Transverse colon (tissue), 4 donors: ENCODE data around the gene CEP70. TPM values are rescaled to one million over a fixed set of nuclear protein-coding genes. Genes with fewer than 3 reads are reported as not detected.

ENCODE experiments used
- DNase-seq: peaks from one replicate; pipeline ENCODE4 v3.0.0-alpha.2; 2019
- H3K27ac ChIP-seq, 4 donors: fragments of 200-600 bp; sonication (generic); 2 replicates each; pipeline ENCODE4 v1.5.1; 2016 to 2018; ENCODE audit warnings: inconsistent platforms in 4 of 4
- H3K27me3 ChIP-seq: fragments of 200-600 bp; sonication (generic); 2 replicates; pipeline ENCODE4 v1.5.1; 2017; ENCODE audit warnings: inconsistent platforms
- H3K36me3 ChIP-seq, 4 donors: fragments of 200-600 bp; sonication (generic); 2 replicates each; pipeline ENCODE4 v1.5.1; 2017 to 2019; ENCODE audit warnings: inconsistent platforms in 4 of 4
- H3K4me1 ChIP-seq, 4 donors: fragments of 200-600 bp; sonication (generic); 2 replicates each; pipeline ENCODE4 v1.5.1; 2017 to 2020; ENCODE audit warnings: inconsistent platforms in 4 of 4
- H3K4me3 ChIP-seq, 4 donors: fragments of 200-600 bp; sonication (generic); 1 replicate in 1 of 4; 2 replicates in 3 of 4; pipeline versions ENCODE4 v1.5.1 to v1.6.1; 2017 to 2019; ENCODE audit warnings: inconsistent platforms in 4 of 4
- H3K9me3 ChIP-seq, 2 donors: fragments of 200-600 bp; sonication (generic); 2 replicates each; pipeline ENCODE4 v1.5.1; 2017 to 2019; ENCODE audit warnings: inconsistent platforms in 2 of 2
- EP300 ChIP-seq: sonication (generic); formaldehyde crosslinking; IDR thresholded peaks from one replicate; pipeline ENCODE4 v1.6.1; 2017; ENCODE audit warnings: antibody characterized with exemption, low read depth
- POLR2A ChIP-seq: fragments of 450-650 bp; IDR thresholded peaks from one replicate; pipeline ENCODE4 v1.6.1; 2016; ENCODE audit warnings: antibody characterized with exemption, mild to moderate bottlenecking, moderate library complexity
- POLR2AphosphoS5 ChIP-seq, 3 donors: sonication (generic); formaldehyde crosslinking; IDR thresholded peaks; one replicate each; pipeline ENCODE4 v1.6.1; 2016; ENCODE audit warnings: antibody characterized with exemption in 3 of 3
- WGBS, 2 donors: methylation state at CpG; one replicate each; pipeline ENCODE4 v1.1.5; 2018; ENCODE audit warnings: low coverage in 1 of 2; 5-methylcytosine and 5-hydroxymethylcytosine counted together
- in situ Hi-C, 4 donors: fragments of 200-750 bp; cut with MboI; loops; one replicate each; pipeline versions ENCODE4 v1.15.0 to v1.15.1; 2017; ENCODE audit warnings: low sequenced_read_pairs in 3 of 4, low pct_ligation_motif_present in 1 of 4, low pct_unique_long_range_greater_than_20kb in 1 of 4
- intact Hi-C: fragments of 100-400 bp; cut with DNase I; formaldehyde crosslinking; loops from one replicate; pipeline ENCODE4 v1.15.1; 2023; ENCODE audit warnings: low total_unique reads
- total RNA-seq, 4 donors: library from RNA; depleted of rRNA; stranded (reverse); fragments of >200 nt; gene quantifications; one replicate each; pipeline ENCODE4 v1.1.0, GENCODE V29; 2016
- TF ChIP-seq, protein P1 (sequence below), 5 experiments: fragments of 200-600 bp in 3 of 5; fragments of 450-650 bp in 2 of 5; sonication (generic) in 3 of 5; IDR thresholded peaks; 1 replicate in 2 of 5; 2 replicates in 3 of 5; pipeline ENCODE4 v1.5.1; 2016 to 2017; ENCODE audit warnings: antibody characterized with exemption in 5 of 5, inconsistent platforms in 3 of 5, mild to moderate bottlenecking in 2 of 5, moderate library complexity in 1 of 5

The CEP70 gene
- total RNA-seq, 4 donors from 2014 or later, result 4.1 to 46.8 (median 22.6) TPM

DNA sequence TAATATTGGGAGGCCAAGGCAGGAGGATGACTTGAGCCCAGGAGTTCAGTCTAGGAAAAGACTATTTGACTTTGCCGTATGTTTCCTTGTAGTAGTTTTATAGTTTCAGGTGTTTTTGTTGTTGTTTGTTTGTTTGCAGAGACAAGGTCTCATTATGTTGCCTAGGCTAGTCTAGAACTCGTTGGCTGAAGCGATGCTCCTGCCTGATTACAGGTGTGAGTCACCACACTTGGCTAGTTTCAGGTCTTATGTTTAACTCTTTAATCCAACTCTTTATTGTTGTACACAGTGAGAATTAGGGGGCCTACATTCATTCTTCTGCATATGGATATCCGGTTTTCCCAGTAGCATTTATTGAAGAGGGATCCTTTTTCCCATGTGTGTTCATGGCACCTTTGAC lies 46.5 kb upstream of the CEP70 start:
- intact Hi-C loops, result no loop called here
- H3K4me3 ChIP-seq, result no peak overlapping the region
- TF ChIP-seq POLR2AphosphoS5 (IDR thresholded peaks at IDR 0.05) (no peak), POLR2A (no peak), EP300 (no peak)
- TF ChIP-seq, protein P1, sequence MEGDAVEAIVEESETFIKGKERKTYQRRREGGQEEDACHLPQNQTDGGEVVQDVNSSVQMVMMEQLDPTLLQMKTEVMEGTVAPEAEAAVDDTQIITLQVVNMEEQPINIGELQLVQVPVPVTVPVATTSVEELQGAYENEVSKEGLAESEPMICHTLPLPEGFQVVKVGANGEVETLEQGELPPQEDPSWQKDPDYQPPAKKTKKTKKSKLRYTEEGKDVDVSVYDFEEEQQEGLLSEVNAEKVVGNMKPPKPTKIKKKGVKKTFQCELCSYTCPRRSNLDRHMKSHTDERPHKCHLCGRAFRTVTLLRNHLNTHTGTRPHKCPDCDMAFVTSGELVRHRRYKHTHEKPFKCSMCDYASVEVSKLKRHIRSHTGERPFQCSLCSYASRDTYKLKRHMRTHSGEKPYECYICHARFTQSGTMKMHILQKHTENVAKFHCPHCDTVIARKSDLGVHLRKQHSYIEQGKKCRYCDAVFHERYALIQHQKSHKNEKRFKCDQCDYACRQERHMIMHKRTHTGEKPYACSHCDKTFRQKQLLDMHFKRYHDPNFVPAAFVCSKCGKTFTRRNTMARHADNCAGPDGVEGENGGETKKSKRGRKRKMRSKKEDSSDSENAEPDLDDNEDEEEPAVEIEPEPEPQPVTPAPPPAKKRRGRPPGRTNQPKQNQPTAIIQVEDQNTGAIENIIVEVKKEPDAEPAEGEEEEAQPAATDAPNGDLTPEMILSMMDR (IDR thresholded peaks at IDR 0.05), result no peak
- no peaks in the 10 kb centered on the region for H3K36me3 ChIP-seq
- H3K27me3 ChIP-seq, result no peaks in the 10 kb centered on the region
- no peak for DNase-seq
- H3K27ac ChIP-seq, result no peak overlapping the region
- 60 to 69% methylated on average over 3 to 4 of the region's 4 CpGs for WGBS, 2 donors
- H3K9me3 ChIP-seq, result peaks cover 21 to 26% of the 10 kb centered on the region in 2 donors
- in situ Hi-C loops, result no loop called here
- H3K4me1 ChIP-seq, result no peaks in the 10 kb centered on the region

DNA sequence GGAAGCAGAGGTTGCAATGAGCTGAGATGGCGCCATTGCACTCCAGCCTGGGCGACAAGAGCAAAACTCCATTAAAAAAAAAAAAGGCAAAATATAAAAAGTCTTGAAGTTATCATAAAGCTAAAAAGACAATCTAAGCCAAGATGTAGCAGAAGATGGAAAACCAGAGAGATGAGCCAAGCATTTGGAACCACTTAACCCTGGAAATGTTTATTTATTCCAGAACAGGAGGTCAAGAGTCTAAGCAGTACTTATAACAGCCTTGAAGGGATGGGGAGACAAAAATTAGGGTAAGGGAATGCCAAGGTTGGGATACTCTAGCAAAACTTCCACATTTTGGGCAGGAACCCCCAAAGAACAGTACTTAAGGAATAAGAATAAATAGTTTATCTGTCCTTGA lies 44.6 kb upstream of the CEP70 start:
- WGBS, 2 donors, result 67% methylated on average over 2 of the region's 2 CpGs; no CpG with 5 or more reads in 1 of the 2 donors
- intact Hi-C loops, result no loop called here

DNA sequence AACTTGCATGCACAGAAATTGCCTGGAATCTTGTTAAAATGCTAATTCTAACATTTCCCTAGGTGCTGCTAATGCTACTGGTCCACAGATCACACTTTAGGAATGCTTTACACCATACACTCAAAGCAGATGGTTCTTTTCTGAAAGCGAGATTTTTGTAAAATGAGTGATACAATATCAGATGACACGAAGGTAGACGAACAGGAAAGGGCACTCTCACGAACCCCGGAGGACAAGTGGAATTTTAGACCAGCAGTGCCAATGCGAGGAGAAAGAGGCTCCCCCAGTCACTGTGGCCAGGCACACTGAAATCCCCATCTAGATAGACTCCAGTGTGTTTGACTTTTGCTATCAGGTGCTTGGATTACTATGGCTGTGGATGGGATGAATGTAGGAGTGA lies 35.5 kb upstream of the CEP70 start:
- H3K27me3 ChIP-seq, result no peaks in the 10 kb centered on the region
- WGBS, 2 donors, result 87% methylated on average over 6 of the region's 6 CpGs
- intact Hi-C loops (no loop called here), in situ Hi-C loops (no loop called here)
- DNase-seq, result no peak
- H3K4me1 ChIP-seq, result no peaks in the 10 kb centered on the region
- no peak overlapping the region for H3K27ac ChIP-seq
- no peaks in the 10 kb centered on the region for H3K36me3 ChIP-seq
- TF ChIP-seq POLR2AphosphoS5 (IDR thresholded peaks at IDR 0.05) (no peak), POLR2A (no peak), EP300 (no peak)
- TF ChIP-seq, protein P1 (IDR thresholded peaks at IDR 0.05), result no peak
- no peak overlapping the region for H3K4me3 ChIP-seq
- no peaks in the 10 kb centered on the region for H3K9me3 ChIP-seq

More for the DNA sequence above, 44.6 kb upstream of the CEP70 start:
- DNase-seq, result no peak
- Histone ChIP-seq H3K36me3 (no peaks in the 10 kb centered on the region), H3K9me3 (peaks cover 8 to 15% of the 10 kb centered on the region in 2 donors), H3K27me3 (no peaks in the 10 kb centered on the region), H3K27ac (no peak overlapping the region), H3K4me3 (no peak overlapping the region), H3K4me1 (no peaks in the 10 kb centered on the region)
- TF ChIP-seq, protein P1 (IDR thresholded peaks at IDR 0.05), result no peak
- no peak for TF ChIP-seq POLR2A
- no peak for TF ChIP-seq EP300
- no peak for TF ChIP-seq POLR2AphosphoS5 (IDR thresholded peaks at IDR 0.05)
- in situ Hi-C loops, result no loop called here

DNA sequence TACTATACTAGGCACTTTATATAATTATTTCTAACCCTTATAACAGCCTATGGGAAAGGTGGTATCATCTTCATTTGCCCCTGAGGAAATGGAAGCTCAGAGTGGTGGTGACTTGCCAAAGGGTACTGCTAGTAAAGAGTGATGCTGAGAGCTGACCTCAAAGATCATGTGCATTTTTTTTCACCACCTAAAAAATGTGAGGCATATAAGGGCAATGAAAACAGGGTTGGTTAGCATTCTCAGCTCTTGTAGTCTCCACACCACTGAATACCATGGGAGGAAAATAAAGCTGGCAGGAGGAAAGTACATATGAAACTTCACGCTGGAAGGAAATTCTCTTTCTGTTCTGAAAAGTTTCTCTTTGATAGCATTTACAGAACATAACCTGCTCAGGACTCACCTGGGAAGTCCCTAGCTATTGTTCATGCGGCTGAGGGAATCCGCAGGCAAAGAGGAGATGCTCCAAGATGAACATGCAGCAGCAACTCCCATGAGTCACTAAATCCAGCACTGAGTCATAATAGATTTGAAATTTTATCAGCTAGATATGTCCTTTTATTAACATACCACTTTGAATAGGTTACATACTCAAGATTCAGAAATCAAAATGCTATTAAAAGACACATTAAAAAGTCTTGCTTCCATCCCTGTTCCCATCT lies 31.8 kb upstream of the CEP70 start:
- Histone ChIP-seq H3K9me3 (no peaks in the 10 kb centered on the region), H3K4me3 (no peak overlapping the region), H3K36me3 (no peaks in the 10 kb centered on the region), H3K27me3 (no peaks in the 10 kb centered on the region), H3K27ac (no peak overlapping the region), H3K4me1 (no peaks in the 10 kb centered on the region)
- 94% methylated on average over 3 of the region's 3 CpGs; no CpG with 5 or more reads in 1 of the 2 donors for WGBS, 2 donors
- TF ChIP-seq POLR2AphosphoS5 (IDR thresholded peaks at IDR 0.05) (no peak), EP300 (no peak), POLR2A (no peak)
- TF ChIP-seq, protein P1 (IDR thresholded peaks at IDR 0.05), result no peak
- in situ Hi-C loops (no loop called here), intact Hi-C loops (no loop called here)
- no peak for DNase-seq
